ENCODE results near the gene PPP1R8. TPM values are rescaled to one million over a fixed set of nuclear protein-coding genes. Genes with fewer than 3 reads are reported as not detected.

The PPP1R8 gene
- total and polyA plus RNA-seq, 2 of the 8 experiments (the other 6 are each of a cell fraction or from before 2014, with no cell fraction given), result 33.4 to 51.8 TPM

DNA sequence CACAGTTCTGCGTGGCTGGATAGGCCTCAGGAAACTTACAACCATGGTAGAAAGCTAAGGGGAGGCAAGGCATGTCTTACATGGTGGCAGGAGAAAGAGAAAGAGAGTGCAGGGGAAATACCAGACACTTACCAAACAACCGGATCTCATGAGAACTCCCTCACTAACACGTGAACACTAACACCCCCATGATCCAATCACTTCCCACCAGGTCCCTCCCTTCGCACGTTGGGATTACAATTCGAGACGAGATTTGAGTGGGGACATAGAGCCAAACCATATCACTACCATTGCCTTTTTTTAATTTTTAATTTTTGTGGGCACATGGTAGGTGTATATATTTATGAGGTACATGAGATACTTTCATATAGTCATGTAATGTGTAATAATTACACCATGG, 23.8 kb upstream of the PPP1R8 start:
- Histone ChIP-seq H2BK20ac (ENCODE audit: low read length) (no peak overlapping the region), H2AFZ (ENCODE audit: low read length) (no peak overlapping the region), H3K79me2 (ENCODE audit: control insufficient read depth in 1 of 2, insufficient read depth in 2 of 2, low read length in 2 of 2) (no peaks in the 10 kb centered on the region), H4K91ac (replicated peaks; ENCODE audit: insufficient read length, low read length) (peak overlapping the region; percentile 65), H4K8ac (ENCODE audit: extremely low read depth, insufficient read depth, low read length) (peak overlapping the region; percentile 28; the same call in 1 of the 2 replicates), H3K4me2 (ENCODE audit: insufficient read depth in 1 of 2, low read depth in 2 of 2, low read length in 2 of 2) (no peak overlapping the region), H2AK5ac (ENCODE audit: low read depth, low read length) (no peak overlapping the region), H3K4me1 (replicated peaks in 1 of 4; ENCODE audit: control insufficient read depth in 3 of 4, insufficient read depth in 4 of 4, low read length in 3 of 4) (peaks cover 0 to 5% (median 2%) of the 10 kb centered on the region in 4 experiments; a peak in 2 of 7 replicates), H3K4me3 (ENCODE audit: extremely low read depth in 1 of 4, insufficient read depth in 2 of 4, low read depth in 3 of 4, low read length in 4 of 4) (no peak overlapping the region), H2BK12ac (ENCODE audit: low read depth, low read length) (peak overlapping the region; percentile 56; the same call in 1 of the 2 replicates), H3K56ac (replicated peaks; ENCODE audit: insufficient read length, low read depth, low read length) (no peak overlapping the region), H2BK5ac (ENCODE audit: low read depth, low read length) (peak overlapping the region; percentile 10; the same call in 1 of the 2 replicates), H3K9ac (replicated peaks in 1 of 4; ENCODE audit: extremely low read depth in 1 of 4, low read depth in 3 of 4, low read length in 3 of 4) (no peak overlapping the region; a peak in 1 of 7 replicates), H3K9me3 (ENCODE audit: insufficient read depth in 2 of 2, low read depth in 1 of 2, low read length in 1 of 2) (no peaks in the 10 kb centered on the region), H3K23ac (ENCODE audit: insufficient read length) (no peak overlapping the region), H3K27ac (ENCODE audit: low read depth, low read length) (0 out of 2 replicates have a peak overlapping the region, but pooled peaks have one; percentile 47), H3K27me3 (replicated peaks in 1 of 4; ENCODE audit: control insufficient read depth in 3 of 4, extremely low read depth in 1 of 4, insufficient read depth in 3 of 4, low read length in 3 of 4) (peaks cover 0 to 1% (median 0%) of the 10 kb centered on the region in 4 experiments; a peak in 1 of 7 replicates), H3K14ac (ENCODE audit: insufficient read length) (no peak overlapping the region), H3K23me2 (ENCODE audit: low read depth, low read length) (no peaks in the 10 kb centered on the region), H4K5ac (ENCODE audit: insufficient read length, low read depth, low read length) (no peak overlapping the region), H3K36me3 (ENCODE audit: control insufficient read depth in 2 of 4, insufficient read depth in 4 of 4, low read length in 3 of 4) (no peaks in the 10 kb centered on the region), H3K79me1 (ENCODE audit: low read depth, low read length) (no peaks in the 10 kb centered on the region), H4K20me1 (replicated peaks in 1 of 2; ENCODE audit: control insufficient read depth in 1 of 2, insufficient read depth in 2 of 2, low read length in 2 of 2) (no peaks in the 10 kb centered on the region), H3K18ac (ENCODE audit: extremely low read depth, low read length) (0 out of 2 replicates have a peak overlapping the region, but pooled peaks have one; percentile 15), H3K4ac (replicated peaks; ENCODE audit: insufficient read length, low read depth, low read length) (no peak overlapping the region), H2BK15ac (ENCODE audit: low read length) (no peak overlapping the region), H2BK120ac (replicated peaks; ENCODE audit: low read depth, low read length) (no peak overlapping the region)
- no peak for TF ChIP-seq CREB1 (IDR thresholded peaks at IDR 0.05)
- no peak for TF ChIP-seq HDAC6 (IDR thresholded peaks at IDR 0.05; ENCODE audit: low read depth, low read length)
- TF ChIP-seq, protein P1, sequence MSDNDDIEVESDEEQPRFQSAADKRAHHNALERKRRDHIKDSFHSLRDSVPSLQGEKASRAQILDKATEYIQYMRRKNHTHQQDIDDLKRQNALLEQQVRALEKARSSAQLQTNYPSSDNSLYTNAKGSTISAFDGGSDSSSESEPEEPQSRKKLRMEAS (IDR thresholded peaks at IDR 0.05), result no peak
- no peak for TF ChIP-seq POLR2AphosphoS5 (IDR thresholded peaks at IDR 0.05; ENCODE audit: low read depth, low read length)
- TF ChIP-seq RAD21 (IDR thresholded peaks at IDR 0.05 in 1 of 2, conservative IDR thresholded peaks at IDR 0.05 in 1 of 2; ENCODE audit: low read depth in 2 of 2, low read length in 2 of 2), result no peak
- TF ChIP-seq YY1 (IDR thresholded peaks at IDR 0.05; ENCODE audit: low read depth, low read length), result no peak
- TF ChIP-seq TAF7 (optimal IDR thresholded peaks at IDR 0.05; ENCODE audit: borderline replicate concordance, low read depth, low read length), result no peak
- no peak for TF ChIP-seq RNF2 (IDR thresholded peaks at IDR 0.05; ENCODE audit: borderline replicate concordance, low read depth, low read length, missing control alignments, poor library complexity, severe bottlenecking)
- TF ChIP-seq CHD2 (IDR thresholded peaks at IDR 0.05; ENCODE audit: low read length), result no peak
- WGBS, 2 experiments (ENCODE audit: extremely low coverage in 1 of 2, insufficient coverage in 1 of 2, insufficient read length in 1 of 2, insufficient replicate concordance in 2 of 2, low coverage in 1 of 2, low lambda C conversion rate in 2 of 2, missing lambda C conversion rate in 1 of 2), result 91% methylated on average over 7 of the region's 7 CpGs; no CpG with 5 or more reads in 1 of the 2 experiments
- CTCF ChIA-PET (ENCODE audit: partially characterized antibody), result no interaction called here
- POLR2A ChIA-PET (ENCODE audit: partially characterized antibody), result interaction anchor here (2.0 to 2.5 kb wide), 2 partner anchors 24 kb away, joined by 7 to 8 read pairs; partner anchors contain the start of gene PPP1R8
- FAIRE-seq, result no peak
- no peak for DNase-seq (ENCODE audit: low read depth in 1 of 2, low spot score in 2 of 2)

Measured in H1 (cell line).